Stimulated activated CD8-positive, alpha-beta memory T cell treated with anti-CD3 and anti-CD28 coated beads, Interleukin-15, amount 100 ng/mL, for 48 hours (primary cell): Measurements from ENCODE around the gene TRAP1.
"Not testable (repeated sequence)": the region's sequence is repeated elsewhere in the genome, so short reads cannot be mapped to it uniquely, and the experiment has no call there.

Experiments used
- DNase-seq, 2 donors: peaks; one replicate each; pipeline ENCODE4 v3.0.0-alpha.2; 2020; ENCODE audit warnings: low read depth in 2 of 2

Gene TRAP1

GRCh38 chr16:3673676-3674377 is 43.5 kb downstream of the TRAP1 start:
- DNase-seq: no peak

GRCh38 chr16:3673201-3673600 is 44.1 kb downstream of the TRAP1 start:
- DNase-seq: no peak

GRCh38 chr16:3672571-3673041 is 44.7 kb downstream of the TRAP1 start:
- DNase-seq: no peak

GRCh38 chr16:3671424-3671823 is 45.9 kb downstream of the TRAP1 start:
- no peak for DNase-seq

- no peak for DNase-seq
Observed at GRCh38 chr16:3670711-3671110, 46.6 kb downstream of the TRAP1 start.

GRCh38 chr16:3669082-3669481 is 48.2 kb downstream of the TRAP1 start:
- DNase-seq: no peak

- DNase-seq: no peak
Observed at GRCh38 chr16:3668626-3669025, 48.7 kb downstream of the TRAP1 start.

GRCh38 chr16:3665508-3665907 is 51.8 kb downstream of the TRAP1 start:
- no peak for DNase-seq

- no peak for DNase-seq
Observed at GRCh38 chr16:3664187-3664896, 53.0 kb downstream of the TRAP1 start.

- DNase-seq: no peak
Observed at GRCh38 chr16:3662601-3663000, 54.7 kb downstream of the TRAP1 start.

- DNase-seq: no peak
Observed at GRCh38 chr16:3661922-3662321, 55.4 kb downstream of the TRAP1 start.

- DNase-seq: no peak
Observed at GRCh38 chr16:3661311-3661710, 56.0 kb downstream of the TRAP1 start.

- no peak for DNase-seq
Observed at GRCh38 chr16:3659251-3659650, 58.1 kb downstream of the TRAP1 start.

GRCh38 chr16:3656491-3657468 is 60.5 kb downstream of the TRAP1 start:
- peak in 1 of 2 donors; percentile 40 for DNase-seq

GRCh38 chr16:3656160-3656490 is 61.2 kb downstream of the TRAP1 start:
- DNase-seq: not testable (repeated sequence)

GRCh38 chr16:3655396-3656159 is 61.7 kb downstream of the TRAP1 start:
- DNase-seq: no peak

- no peak for DNase-seq
Observed at GRCh38 chr16:3655030-3655395, 62.3 kb downstream of the TRAP1 start.

- peak; percentile 36 to 42 for DNase-seq
Observed at GRCh38 chr16:3654249-3654991, 62.9 kb downstream of the TRAP1 start, which contains the start of gene DNASE1. DNASE1 (plus strand) TSS chr16:3654691; CDS start chr16:3655374, 683 bp downstream.

- no peak for DNase-seq
Observed at GRCh38 chr16:3652373-3653195, 64.7 kb downstream of the TRAP1 start.
